Large intestine (tissue), 3 donors: ENCODE measurements around the gene QSOX1. TPM values are rescaled to one million over a fixed set of nuclear protein-coding genes. Genes with fewer than 3 reads are reported as not detected.

Experiments
- DNase-seq, 2 donors: peaks; one replicate each; pipeline versions ENCODE4 v3.0.0 to v3.0.0-alpha.2; 2013
- H3K27ac ChIP-seq: one replicate; pipeline ENCODE4 v1.5.1; 2013; ENCODE audit warnings: low read length
- H3K27me3 ChIP-seq: 2 replicates; pipeline ENCODE4 v1.6.1; 2013; ENCODE audit warnings: low read length; ENCODE audit not compliant: control insufficient read depth, insufficient read depth
- H3K36me3 ChIP-seq: 2 replicates; pipeline ENCODE4 v1.6.1; 2013; ENCODE audit warnings: low read length; ENCODE audit not compliant: control insufficient read depth, insufficient read depth
- H3K4me1 ChIP-seq: one replicate; pipeline ENCODE4 v1.6.1; 2013; ENCODE audit warnings: low read length; ENCODE audit not compliant: control insufficient read depth, insufficient read depth
- H3K4me3 ChIP-seq: one replicate; pipeline ENCODE4 v1.5.1; 2013; ENCODE audit warnings: low read length
- H3K9me3 ChIP-seq: one replicate; pipeline ENCODE4 v1.6.1; 2013; ENCODE audit warnings: mild to moderate bottlenecking, low read depth, low read length, moderate library complexity; ENCODE audit not compliant: control insufficient read depth
- WGBS: methylation state at CpG from one replicate; pipeline ENCODE4 v1.1.5; 2013; ENCODE audit warnings: low lambda C conversion rate; ENCODE audit not compliant: insufficient coverage; 5-methylcytosine and 5-hydroxymethylcytosine counted together
- polyA plus RNA-seq: library from polyadenylated mRNA; unstranded; fragments of 120-200 nt; gene quantifications from one replicate; pipeline ENCODE4 v1.2.1, GENCODE V29; 2013

QSOX1 gene
- polyA plus RNA-seq, 1 donor: 43.3 TPM

DNA sequence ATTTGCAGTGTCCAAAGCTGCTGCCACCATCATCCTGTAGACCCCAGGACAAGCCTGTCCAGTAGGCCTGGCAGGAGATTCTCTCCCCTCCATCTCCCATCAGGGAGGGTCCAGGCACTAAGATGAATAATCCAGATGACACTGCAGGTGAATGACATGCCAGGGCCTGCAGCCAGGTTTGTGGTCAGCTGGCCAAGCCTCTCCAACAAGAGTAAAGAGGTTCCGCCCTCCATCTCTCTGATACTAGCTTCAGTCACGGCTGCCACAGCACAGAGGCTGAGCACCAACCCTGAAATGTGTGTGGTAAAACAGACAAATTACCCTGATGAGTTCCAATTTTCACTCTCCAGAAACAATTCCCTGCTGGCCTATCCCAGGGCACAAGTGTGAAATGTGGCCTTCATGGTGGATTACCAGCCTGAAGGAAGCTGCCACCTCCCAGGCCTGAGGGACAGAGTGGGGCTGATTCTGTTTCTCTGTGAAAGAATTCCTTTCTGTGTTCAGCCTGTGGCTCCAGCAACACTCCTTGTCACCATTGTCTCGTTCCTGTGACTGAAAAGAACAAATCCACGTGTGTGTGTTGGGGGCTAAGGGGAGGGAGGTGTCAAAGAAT is 55.4 kb downstream of the QSOX1 start:
- Histone ChIP-seq H3K27me3 (no peaks in the 10 kb centered on the region), H3K4me3 (no peak overlapping the region), H3K4me1 (no peaks in the 10 kb centered on the region), H3K36me3 (no peaks in the 10 kb centered on the region), H3K27ac (no peak overlapping the region), H3K9me3 (no peaks in the 10 kb centered on the region)
- DNase-seq: no peak
- no CpG with 5 or more reads among the region's 4 CpGs for WGBS

DNA sequence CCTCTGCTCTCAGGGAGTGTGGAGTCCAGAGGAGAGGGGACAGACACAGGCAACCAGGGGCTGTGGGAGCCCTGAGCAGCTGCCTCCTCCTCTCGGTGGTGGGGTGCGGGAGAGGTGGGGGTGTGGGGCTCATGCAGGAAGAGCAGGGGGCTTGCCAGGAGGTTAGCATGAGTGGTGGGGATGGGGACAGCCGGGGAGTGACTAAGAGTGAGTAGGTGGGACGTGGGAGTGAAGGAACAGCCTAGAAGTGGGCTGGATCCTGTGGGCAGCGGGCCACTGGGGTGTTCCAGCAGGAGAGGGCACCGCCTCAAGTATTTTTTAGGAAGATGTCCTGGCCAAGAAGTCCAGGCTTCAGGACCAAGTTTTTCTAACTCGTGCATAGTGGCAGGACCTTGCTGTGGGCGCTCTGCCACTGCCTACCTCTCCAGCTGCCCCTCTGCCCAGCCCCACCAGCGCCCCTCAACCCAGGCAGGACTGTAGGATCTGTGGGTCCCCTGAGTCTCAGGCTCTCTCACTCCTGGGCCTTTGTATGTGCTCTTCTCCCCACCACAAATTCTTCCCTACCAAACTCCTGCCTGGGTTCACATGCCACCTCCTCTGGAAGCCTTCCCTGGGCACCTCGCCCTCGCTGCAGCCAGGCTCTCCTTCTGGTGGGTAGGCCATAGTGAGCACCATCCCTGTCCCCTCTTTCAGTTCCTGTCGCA is 56.6 kb downstream of the QSOX1 start:
- H3K27ac ChIP-seq: no peak overlapping the region
- H3K36me3 ChIP-seq: no peaks in the 10 kb centered on the region
- WGBS: no CpG with 5 or more reads among the region's 12 CpGs
- H3K4me1 ChIP-seq: no peaks in the 10 kb centered on the region
- H3K27me3 ChIP-seq: no peaks in the 10 kb centered on the region
- no peak overlapping the region for H3K4me3 ChIP-seq
- no peaks in the 10 kb centered on the region for H3K9me3 ChIP-seq
- no peak for DNase-seq

DNA sequence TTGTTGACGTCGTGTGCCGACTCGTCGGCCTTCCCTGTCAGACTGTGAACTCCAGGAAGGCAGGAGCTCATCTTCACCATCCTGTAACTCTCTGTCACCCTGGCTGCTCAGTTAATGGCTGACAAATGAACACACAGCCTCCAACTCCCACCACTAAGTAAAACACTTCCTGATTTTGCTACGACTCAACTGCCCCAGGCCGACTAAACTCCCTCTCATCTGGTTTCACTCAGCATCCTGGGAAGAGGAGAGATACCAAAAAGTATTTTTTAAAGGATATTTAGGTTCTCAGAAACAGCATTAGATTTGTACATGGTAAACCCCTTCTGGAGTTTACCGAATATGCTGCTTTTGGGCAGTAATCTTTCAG is 57.2 kb downstream of the QSOX1 start:
- no peak overlapping the region for H3K27ac ChIP-seq
- no peaks in the 10 kb centered on the region for H3K36me3 ChIP-seq
- H3K9me3 ChIP-seq: no peaks in the 10 kb centered on the region
- WGBS: 88% methylated on average over 5 of the region's 8 CpGs
- no peaks in the 10 kb centered on the region for H3K27me3 ChIP-seq
- H3K4me1 ChIP-seq: no peaks in the 10 kb centered on the region
- no peak overlapping the region for H3K4me3 ChIP-seq
- DNase-seq: no peak

DNA sequence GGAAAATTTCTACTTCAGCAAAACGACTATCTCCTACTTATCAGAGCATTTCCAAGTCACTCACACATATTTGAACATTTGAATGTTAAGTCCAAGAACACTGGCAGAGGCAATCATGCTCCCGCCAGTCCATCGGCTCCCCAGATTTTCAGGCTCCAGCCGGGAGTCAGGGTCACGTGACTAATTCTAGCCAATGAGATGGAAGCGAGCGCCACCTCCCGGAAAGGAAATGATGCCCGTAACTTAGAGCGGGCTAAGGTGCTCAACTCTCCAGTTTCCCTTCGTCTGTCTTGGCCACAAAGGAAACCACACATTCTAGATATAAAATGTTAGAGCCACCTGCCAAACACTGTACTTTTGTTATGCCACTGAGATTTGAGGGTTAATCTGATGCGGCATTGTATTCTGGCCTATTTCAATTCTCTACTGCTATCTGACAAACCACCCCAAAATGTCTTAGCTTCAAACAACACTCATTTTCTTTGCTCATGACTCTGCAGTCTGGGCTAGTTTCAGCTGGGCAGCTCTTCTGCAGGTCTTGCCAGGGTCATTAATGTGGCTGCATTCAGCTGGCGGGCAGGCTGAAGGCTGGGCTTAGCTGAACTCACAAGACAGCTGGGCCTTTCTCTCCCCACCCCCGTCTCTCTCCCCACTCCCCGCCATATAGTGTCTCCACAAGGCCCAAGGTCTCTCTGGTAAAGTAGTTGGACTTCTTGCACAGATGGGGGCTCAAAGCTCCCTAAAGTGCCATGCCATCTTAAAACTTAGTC is 58.9 kb downstream of the QSOX1 start:
- DNase-seq: no peak
- 100% methylated on average over 1 of the region's 15 CpGs for WGBS
- H3K27me3 ChIP-seq: no peaks in the 10 kb centered on the region
- H3K4me3 ChIP-seq: no peak overlapping the region
- no peaks in the 10 kb centered on the region for H3K36me3 ChIP-seq
- no peak overlapping the region for H3K27ac ChIP-seq
- H3K9me3 ChIP-seq: no peaks in the 10 kb centered on the region
- H3K4me1 ChIP-seq: no peaks in the 10 kb centered on the region

DNA sequence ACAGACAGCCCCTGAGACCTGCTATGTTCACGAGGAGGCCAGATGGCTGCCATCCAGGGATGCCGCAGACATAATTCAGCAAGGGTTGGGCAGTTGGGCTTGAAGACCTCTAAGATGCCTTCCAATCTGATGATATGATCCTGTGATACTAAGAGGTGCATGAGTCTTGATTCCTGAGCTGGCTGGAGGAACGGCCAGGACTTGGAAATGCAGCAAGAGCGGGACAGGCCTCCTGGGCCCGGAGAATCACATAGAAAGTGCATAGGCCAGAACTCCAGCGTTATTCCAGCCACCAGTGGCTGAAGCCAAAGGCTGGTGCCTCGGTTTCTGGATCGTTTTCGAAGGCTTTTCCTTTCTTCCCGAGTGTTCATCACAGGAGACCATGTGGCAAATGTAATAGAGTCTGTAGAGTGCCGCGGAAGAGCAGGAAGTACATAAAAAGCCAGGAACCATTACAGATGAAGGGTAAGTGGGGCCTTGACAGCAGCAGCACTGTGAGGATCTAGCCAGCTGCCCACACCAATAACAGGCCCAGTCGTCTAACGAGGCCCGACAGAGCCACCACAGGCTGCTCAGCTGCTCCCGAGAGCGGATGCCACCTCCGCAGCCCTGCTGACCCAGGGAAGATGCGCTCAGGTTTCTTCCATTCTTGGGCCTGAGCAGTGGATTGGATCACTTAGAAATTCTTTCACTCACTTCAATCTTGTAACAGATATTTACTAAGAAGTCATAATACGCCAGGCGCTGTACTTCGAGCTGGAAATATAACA is 61.4 kb downstream of the QSOX1 start:
- H3K36me3 ChIP-seq: no peaks in the 10 kb centered on the region
- no peaks in the 10 kb centered on the region for H3K9me3 ChIP-seq
- H3K4me3 ChIP-seq: no peak overlapping the region
- no peak for DNase-seq
- peaks cover 5% of the 10 kb centered on the region for H3K27me3 ChIP-seq
- WGBS: 100% methylated on average over 4 of the region's 22 CpGs
- no peak overlapping the region for H3K27ac ChIP-seq
- no peaks in the 10 kb centered on the region for H3K4me1 ChIP-seq

DNA sequence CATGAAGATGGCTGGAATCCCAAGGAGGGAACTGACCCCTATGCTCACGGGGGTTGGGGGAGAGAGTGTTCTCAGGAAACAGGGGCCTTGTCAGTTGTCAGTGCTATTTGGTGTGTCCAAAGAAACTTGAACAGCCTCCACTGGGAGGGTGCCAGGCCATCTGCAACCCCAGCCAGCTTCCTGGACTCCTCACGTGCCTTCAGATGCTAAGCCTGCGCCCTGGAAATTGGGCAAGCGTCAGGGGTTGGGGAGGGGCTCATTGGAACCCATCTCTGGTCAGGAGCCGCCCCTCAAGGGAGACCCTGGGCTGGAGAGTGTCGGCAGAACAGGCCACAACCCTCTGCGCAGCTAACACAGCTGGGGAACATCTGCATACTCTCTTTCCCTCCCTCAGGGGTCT is 62.3 kb downstream of the QSOX1 start:
- no peak overlapping the region for H3K27ac ChIP-seq
- no peak for DNase-seq
- no peak overlapping the region for H3K4me3 ChIP-seq
- peaks cover 11% of the 10 kb centered on the region for H3K27me3 ChIP-seq
- H3K4me1 ChIP-seq: no peaks in the 10 kb centered on the region
- no CpG with 5 or more reads among the region's 7 CpGs for WGBS
- no peaks in the 10 kb centered on the region for H3K9me3 ChIP-seq
- no peaks in the 10 kb centered on the region for H3K36me3 ChIP-seq

DNA sequence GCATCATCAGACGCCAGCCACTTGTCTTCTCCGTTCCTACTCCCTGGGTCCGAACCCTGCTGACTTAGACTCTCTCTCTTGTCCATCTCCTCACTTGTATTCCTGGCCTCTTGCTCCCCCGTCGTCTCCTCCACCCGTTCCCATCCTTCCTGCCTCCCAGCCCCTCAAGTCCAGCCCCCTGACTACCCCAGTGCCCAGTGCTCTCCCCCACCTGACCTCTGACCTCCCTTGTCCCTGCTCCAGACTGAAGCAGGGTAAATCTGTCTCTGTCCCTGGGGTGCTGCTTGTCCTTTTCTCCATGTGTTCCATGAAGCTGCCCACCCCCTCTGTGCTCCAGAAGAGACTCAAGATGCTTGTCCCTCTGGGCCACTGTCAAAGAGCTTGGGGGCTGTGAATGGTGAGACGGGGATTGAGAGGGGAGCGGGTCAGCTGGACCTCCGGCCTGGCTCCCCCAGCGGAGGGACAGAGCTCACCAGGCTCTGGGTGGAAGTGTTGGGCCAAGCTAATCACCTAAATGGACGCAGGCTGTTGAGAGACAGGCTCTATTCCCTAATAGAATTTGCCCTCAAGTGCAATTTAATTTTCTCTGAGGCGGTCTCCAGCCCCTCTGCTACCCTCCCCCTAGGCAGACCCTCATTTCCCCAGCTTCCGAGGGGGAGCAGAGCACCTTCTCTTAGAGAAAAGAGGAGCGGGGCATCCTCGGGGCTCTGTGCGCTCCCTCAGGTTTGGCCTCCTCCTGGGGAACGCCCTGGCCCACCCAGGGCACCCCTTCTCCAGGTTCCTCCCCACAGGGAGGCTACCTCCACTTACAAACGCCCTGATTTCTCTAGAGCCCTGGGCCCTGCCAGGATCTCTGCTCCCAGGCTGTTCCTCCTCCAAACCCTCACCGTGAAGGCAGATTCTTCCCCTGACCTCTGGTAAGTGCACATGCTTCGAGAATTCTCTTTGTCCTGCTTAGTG is 64.4 kb downstream of the QSOX1 start:
- WGBS: 100% methylated on average over 3 of the region's 20 CpGs
- Histone ChIP-seq H3K4me3 (no peak overlapping the region), H3K27ac (no peak overlapping the region), H3K27me3 (peaks cover 31% of the 10 kb centered on the region), H3K9me3 (no peaks in the 10 kb centered on the region), H3K36me3 (no peaks in the 10 kb centered on the region), H3K4me1 (no peaks in the 10 kb centered on the region)
- DNase-seq: no peak

DNA sequence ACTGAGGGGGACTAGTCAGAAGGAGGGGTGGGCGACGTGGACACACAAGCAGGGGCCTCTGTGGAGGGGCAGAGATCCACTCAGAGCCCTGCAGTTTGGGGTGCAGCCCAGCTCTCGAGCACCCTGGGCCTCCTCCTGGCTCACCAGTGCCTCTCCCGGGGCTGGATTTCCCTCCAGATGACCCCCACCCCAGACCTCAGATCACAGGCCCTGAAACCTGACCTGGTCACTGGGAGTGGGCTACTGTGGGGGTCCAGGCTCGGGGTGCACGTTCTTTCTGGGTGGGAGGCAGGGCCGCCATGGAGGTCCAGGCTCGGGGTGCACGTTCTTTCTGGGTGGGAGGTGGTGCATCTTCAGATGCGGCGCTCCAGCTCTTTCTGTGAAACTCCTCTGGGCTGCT is 65.1 kb downstream of the QSOX1 start:
- no peak overlapping the region for H3K27ac ChIP-seq
- no peak overlapping the region for H3K4me3 ChIP-seq
- DNase-seq: no peak
- H3K9me3 ChIP-seq: no peaks in the 10 kb centered on the region
- no peaks in the 10 kb centered on the region for H3K4me1 ChIP-seq
- no peaks in the 10 kb centered on the region for H3K36me3 ChIP-seq
- WGBS: no CpG with 5 or more reads among the region's 11 CpGs
- H3K27me3 ChIP-seq: peaks cover 37% of the 10 kb centered on the region

DNA sequence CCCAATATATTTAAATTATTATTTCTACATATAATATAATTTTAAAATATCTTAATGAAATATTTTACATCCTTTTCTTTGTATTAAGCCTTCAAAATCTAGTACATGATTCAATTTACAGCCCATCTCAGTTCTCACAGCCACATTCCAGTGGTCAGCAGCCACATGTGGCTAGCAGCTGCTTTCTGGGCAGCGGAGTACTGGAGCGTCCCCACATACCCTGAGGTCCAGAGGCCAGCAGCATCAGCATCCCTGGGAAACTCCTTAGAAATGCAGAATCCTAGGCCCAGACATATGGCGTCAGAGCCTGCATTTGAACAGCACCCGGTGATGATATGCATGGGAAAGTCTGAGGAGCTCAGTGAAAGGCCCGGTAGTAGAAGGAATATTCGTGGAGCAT is 66.8 kb downstream of the QSOX1 start:
- H3K9me3 ChIP-seq: no peaks in the 10 kb centered on the region
- WGBS: no CpG with 5 or more reads among the region's 6 CpGs
- no peak for DNase-seq
- peaks cover 54% of the 10 kb centered on the region for H3K27me3 ChIP-seq
- H3K4me3 ChIP-seq: no peak overlapping the region
- H3K27ac ChIP-seq: no peak overlapping the region
- no peaks in the 10 kb centered on the region for H3K4me1 ChIP-seq
- no peaks in the 10 kb centered on the region for H3K36me3 ChIP-seq
